GM23338 (cell line): ENCODE measurements around the gene CTNNA2. TPM values are rescaled to one million over a fixed set of nuclear protein-coding genes. Genes with fewer than 3 reads are reported as not detected.

ENCODE experiments used
- ATAC-seq: fragments of 200-7000 bp; cut with Tn5 transposase; 3 replicates; pipeline ENCODE4 v1.9.1; 2020
- DNase-seq: peaks from one replicate; pipeline ENCODE4 v3.0.0-alpha.2; 2015; ENCODE audit warnings: low spot score
- H2AFZ ChIP-seq: fragments of 200-600 bp; sonication (generic); 2 replicates; pipeline ENCODE4 v1.8.0; 2016; ENCODE audit warnings: antibody characterized with exemption, mild to moderate bottlenecking, moderate library complexity
- H3F3A ChIP-seq: fragments of 200-600 bp; sonication (generic); replicated peaks from 2 replicates; pipeline ENCODE4 v1.8.0; 2017; ENCODE audit warnings: antibody characterized with exemption, mixed run types, low read depth
- H3K27ac ChIP-seq: fragments of 200-600 bp; sonication (generic); 2 replicates; pipeline ENCODE4 v1.6.1; 2016; ENCODE audit warnings: low read depth
- H3K27me3 ChIP-seq: fragments of 200-600 bp; sonication (generic); 2 replicates; pipeline ENCODE4 v1.8.0; 2016; ENCODE audit warnings: mild to moderate bottlenecking, mixed run types, moderate library complexity; ENCODE audit not compliant: insufficient read depth
- H3K36me3 ChIP-seq: fragments of 200-600 bp; sonication (generic); 2 replicates; pipeline ENCODE4 v1.8.0; 2016; ENCODE audit warnings: mild to moderate bottlenecking; ENCODE audit not compliant: insufficient read depth
- H3K4me1 ChIP-seq: fragments of 200-600 bp; sonication (generic); 2 replicates; pipeline ENCODE4 v1.8.0; 2016; ENCODE audit warnings: mild to moderate bottlenecking, moderate library complexity; ENCODE audit not compliant: insufficient read depth
- H3K4me2 ChIP-seq: fragments of 200-600 bp; sonication (generic); 2 replicates; pipeline ENCODE4 v1.7.1; 2017; ENCODE audit warnings: mixed run types
- H3K4me3 ChIP-seq: fragments of 200-600 bp; sonication (generic); 2 replicates; pipeline ENCODE4 v1.6.1; 2016; ENCODE audit warnings: mixed run types
- H3K79me2 ChIP-seq: fragments of 200-600 bp; sonication (generic); replicated peaks from 2 replicates; pipeline ENCODE4 v1.8.0; 2017; ENCODE audit warnings: mild to moderate bottlenecking; ENCODE audit not compliant: insufficient read depth
- H3K9me2 ChIP-seq: fragments of 200-600 bp; sonication (generic); 2 replicates; pipeline ENCODE4 v1.8.0; 2017; ENCODE audit not compliant: insufficient read depth
- H4K20me1 ChIP-seq: fragments of 200-600 bp; sonication (generic); replicated peaks from 2 replicates; pipeline ENCODE4 v1.8.0; 2017; ENCODE audit warnings: mild to moderate bottlenecking; ENCODE audit not compliant: insufficient read depth
- H3K27ac Mint-ChIP-seq: 2 replicates; pipeline ENCODE4 v1.8.0; 2020; ENCODE audit warnings: inconsistent platforms, mild to moderate bottlenecking, moderate library complexity, mixed read lengths
- H3K27me3 Mint-ChIP-seq: 3 replicates; pipeline ENCODE4 v1.8.0; 2022; ENCODE audit warnings: low read depth, mild to moderate bottlenecking, moderate library complexity, mixed read lengths, inconsistent platforms; ENCODE audit not compliant: insufficient read depth, poor library complexity
- H3K36me3 Mint-ChIP-seq: 3 replicates; pipeline ENCODE4 v1.8.0; 2021; ENCODE audit warnings: low read depth, mild to moderate bottlenecking, inconsistent platforms, moderate library complexity, mixed read lengths
- H3K4me1 Mint-ChIP-seq: 3 replicates; pipeline ENCODE4 v1.8.0; 2020; ENCODE audit warnings: mild to moderate bottlenecking, inconsistent platforms, mixed read lengths
- H3K4me3 Mint-ChIP-seq: 3 replicates; pipeline ENCODE4 v1.8.0; 2021; ENCODE audit warnings: moderate library complexity, mild to moderate bottlenecking, inconsistent platforms, mixed read lengths
- H3K9me3 Mint-ChIP-seq: 3 replicates; pipeline ENCODE4 v1.8.0; 2020; ENCODE audit warnings: moderate library complexity, mild to moderate bottlenecking, inconsistent platforms, mixed read lengths
- CREB1 ChIP-seq: fragments of 250-450 bp; sonication (Bioruptor Pico); IDR thresholded peaks from 2 replicates; pipeline ENCODE4 v1.5.0; 2020; ENCODE audit warnings: low read depth, mild to moderate bottlenecking, moderate library complexity
- EZH2 ChIP-seq: fragments of 200-600 bp; sonication (generic); IDR thresholded peaks from one replicate; pipeline ENCODE4 v1.8.0; 2017; ENCODE audit warnings: antibody characterized with exemption, mild to moderate bottlenecking, low read depth; ENCODE audit not compliant: unreplicated experiment
- EZH2phosphoT487 ChIP-seq: fragments of 200-600 bp; sonication (generic); IDR thresholded peaks from one replicate; pipeline ENCODE4 v1.8.1; 2018; ENCODE audit warnings: antibody characterized with exemption; ENCODE audit not compliant: unreplicated experiment
- JUNB ChIP-seq: IDR thresholded peaks from one replicate; pipeline ENCODE4 v1.6.1; 2016; ENCODE audit warnings: antibody characterized with exemption; ENCODE audit not compliant: unreplicated experiment
- NANOG ChIP-seq: IDR thresholded peaks from 2 replicates; pipeline ENCODE4 v1.6.1; 2016; ENCODE audit warnings: antibody characterized with exemption, borderline replicate concordance
- POLR2AphosphoS5 ChIP-seq: IDR thresholded peaks from 2 replicates; pipeline ENCODE4 v1.6.1; 2016; ENCODE audit warnings: antibody characterized with exemption, low read depth
- STAT1 ChIP-seq: IDR thresholded peaks from one replicate; pipeline ENCODE4 v1.6.1; 2016; ENCODE audit warnings: antibody characterized with exemption; ENCODE audit not compliant: unreplicated experiment
- ZNF114 ChIP-seq: fragments of 250-450 bp; sonication (Bioruptor Pico); IDR thresholded peaks from 2 replicates; pipeline ENCODE4 v1.5.0; 2020; ENCODE audit warnings: mild to moderate bottlenecking, moderate library complexity
- ZNF331 ChIP-seq: fragments of 250-450 bp; sonication (Bioruptor Pico); IDR thresholded peaks from 2 replicates; pipeline ENCODE4 v1.5.0; 2020; ENCODE audit warnings: low read depth, mild to moderate bottlenecking, moderate library complexity
- ZNF462 ChIP-seq: fragments of 250-450 bp; sonication (Bioruptor Pico); IDR thresholded peaks from 2 replicates; pipeline ENCODE4 v1.5.0; 2020; ENCODE audit warnings: mild to moderate bottlenecking, moderate library complexity
- polyA plus RNA-seq: library from polyadenylated mRNA; unstranded; fragments of >200 nt; fragmentation: Nextera tagmentation; extraction: Ambion mirVana; gene quantifications from 2 replicates; pipeline ENCODE4 v1.2.1, GENCODE V29; 2016
- total RNA-seq: library from RNA; depleted of rRNA; stranded (reverse); fragments of >200 nt; shearing (Covaris generic); gene quantifications from 2 replicates; pipeline ENCODE4 v1.2.3, GENCODE V29; 2014
- TF ChIP-seq, protein P1 (sequence below): IDR thresholded peaks from 2 replicates; pipeline ENCODE4 v1.6.1; 2016; ENCODE audit warnings: antibody characterized with exemption
- TF ChIP-seq, protein P2 (sequence below), 2 experiments: fragments of 200-600 bp in 1 of 2; sonication (generic) in 1 of 2; conservative IDR thresholded peaks; 2 replicates each; pipeline versions ENCODE4 v1.5.1 to v1.6.1; 2016 to 2017; ENCODE audit warnings: antibody characterized with exemption in 2 of 2, low read depth in 2 of 2, mild to moderate bottlenecking in 2 of 2, moderate library complexity in 1 of 2
- TF ChIP-seq, protein P3 (sequence below): IDR thresholded peaks from one replicate; pipeline ENCODE4 v1.6.1; 2018; ENCODE audit warnings: antibody characterized with exemption; ENCODE audit not compliant: unreplicated experiment

Gene CTNNA2
- total and polyA plus RNA-seq, 2 experiments from 2014 or later = 6.4 to 15.6 TPM

GRCh38 chr2:79729532-79729931 is 216.7 kb downstream of the CTNNA2 start:
- no peaks in the 10 kb centered on the region for H3K27me3 ChIP-seq
- peaks cover 7% of the 10 kb centered on the region; the same call in 2 of the 3 replicates for H3K9me3 Mint-ChIP-seq
- H4K20me1 ChIP-seq = no peaks in the 10 kb centered on the region
- H3F3A ChIP-seq = no peaks in the 10 kb centered on the region
- no peak overlapping the region for H3K4me3 Mint-ChIP-seq
- H3K9me2 ChIP-seq = no peaks in the 10 kb centered on the region
- H3K79me2 ChIP-seq = no peaks in the 10 kb centered on the region
- no peak overlapping the region for H3K4me2 ChIP-seq
- no peak overlapping the region for H3K27ac Mint-ChIP-seq
- no peak overlapping the region for H2AFZ ChIP-seq
- H3K27me3 Mint-ChIP-seq = no peaks in the 10 kb centered on the region
- H3K36me3 Mint-ChIP-seq = peaks cover 2% of the 10 kb centered on the region; the same call in 2 of the 3 replicates
- 0 out of 2 replicates have a peak, but pooled peaks cover 4% of the 10 kb centered on the region for H3K4me1 ChIP-seq
- no peak overlapping the region for H3K4me3 ChIP-seq
- H3K27ac ChIP-seq = no peak overlapping the region
- peaks cover 6% of the 10 kb centered on the region for H3K4me1 Mint-ChIP-seq
- H3K36me3 ChIP-seq = no peaks in the 10 kb centered on the region
- DNase-seq (peak; percentile 28), ATAC-seq (no peak)
- no peak for TF ChIP-seq CREB1 (CRISPR knock-in tag)
- TF ChIP-seq JUNB = no peak
- TF ChIP-seq ZNF462 = no peak
- no peak for TF ChIP-seq EZH2phosphoT487
- no peak for TF ChIP-seq NANOG
- no peak for TF ChIP-seq ZNF114 (CRISPR knock-in tag)
- TF ChIP-seq EZH2 = no peak
- TF ChIP-seq ZNF331 (CRISPR knock-in tag) = no peak
- TF ChIP-seq, protein P1, sequence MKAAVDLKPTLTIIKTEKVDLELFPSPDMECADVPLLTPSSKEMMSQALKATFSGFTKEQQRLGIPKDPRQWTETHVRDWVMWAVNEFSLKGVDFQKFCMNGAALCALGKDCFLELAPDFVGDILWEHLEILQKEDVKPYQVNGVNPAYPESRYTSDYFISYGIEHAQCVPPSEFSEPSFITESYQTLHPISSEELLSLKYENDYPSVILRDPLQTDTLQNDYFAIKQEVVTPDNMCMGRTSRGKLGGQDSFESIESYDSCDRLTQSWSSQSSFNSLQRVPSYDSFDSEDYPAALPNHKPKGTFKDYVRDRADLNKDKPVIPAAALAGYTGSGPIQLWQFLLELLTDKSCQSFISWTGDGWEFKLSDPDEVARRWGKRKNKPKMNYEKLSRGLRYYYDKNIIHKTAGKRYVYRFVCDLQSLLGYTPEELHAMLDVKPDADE = no peak
- TF ChIP-seq, protein P2, sequence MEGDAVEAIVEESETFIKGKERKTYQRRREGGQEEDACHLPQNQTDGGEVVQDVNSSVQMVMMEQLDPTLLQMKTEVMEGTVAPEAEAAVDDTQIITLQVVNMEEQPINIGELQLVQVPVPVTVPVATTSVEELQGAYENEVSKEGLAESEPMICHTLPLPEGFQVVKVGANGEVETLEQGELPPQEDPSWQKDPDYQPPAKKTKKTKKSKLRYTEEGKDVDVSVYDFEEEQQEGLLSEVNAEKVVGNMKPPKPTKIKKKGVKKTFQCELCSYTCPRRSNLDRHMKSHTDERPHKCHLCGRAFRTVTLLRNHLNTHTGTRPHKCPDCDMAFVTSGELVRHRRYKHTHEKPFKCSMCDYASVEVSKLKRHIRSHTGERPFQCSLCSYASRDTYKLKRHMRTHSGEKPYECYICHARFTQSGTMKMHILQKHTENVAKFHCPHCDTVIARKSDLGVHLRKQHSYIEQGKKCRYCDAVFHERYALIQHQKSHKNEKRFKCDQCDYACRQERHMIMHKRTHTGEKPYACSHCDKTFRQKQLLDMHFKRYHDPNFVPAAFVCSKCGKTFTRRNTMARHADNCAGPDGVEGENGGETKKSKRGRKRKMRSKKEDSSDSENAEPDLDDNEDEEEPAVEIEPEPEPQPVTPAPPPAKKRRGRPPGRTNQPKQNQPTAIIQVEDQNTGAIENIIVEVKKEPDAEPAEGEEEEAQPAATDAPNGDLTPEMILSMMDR (conservative IDR thresholded peaks at IDR 0.05; ENCODE audit: low read depth in 2 of 2) = no peak
- TF ChIP-seq POLR2AphosphoS5 = no peak
- TF ChIP-seq, protein P3, sequence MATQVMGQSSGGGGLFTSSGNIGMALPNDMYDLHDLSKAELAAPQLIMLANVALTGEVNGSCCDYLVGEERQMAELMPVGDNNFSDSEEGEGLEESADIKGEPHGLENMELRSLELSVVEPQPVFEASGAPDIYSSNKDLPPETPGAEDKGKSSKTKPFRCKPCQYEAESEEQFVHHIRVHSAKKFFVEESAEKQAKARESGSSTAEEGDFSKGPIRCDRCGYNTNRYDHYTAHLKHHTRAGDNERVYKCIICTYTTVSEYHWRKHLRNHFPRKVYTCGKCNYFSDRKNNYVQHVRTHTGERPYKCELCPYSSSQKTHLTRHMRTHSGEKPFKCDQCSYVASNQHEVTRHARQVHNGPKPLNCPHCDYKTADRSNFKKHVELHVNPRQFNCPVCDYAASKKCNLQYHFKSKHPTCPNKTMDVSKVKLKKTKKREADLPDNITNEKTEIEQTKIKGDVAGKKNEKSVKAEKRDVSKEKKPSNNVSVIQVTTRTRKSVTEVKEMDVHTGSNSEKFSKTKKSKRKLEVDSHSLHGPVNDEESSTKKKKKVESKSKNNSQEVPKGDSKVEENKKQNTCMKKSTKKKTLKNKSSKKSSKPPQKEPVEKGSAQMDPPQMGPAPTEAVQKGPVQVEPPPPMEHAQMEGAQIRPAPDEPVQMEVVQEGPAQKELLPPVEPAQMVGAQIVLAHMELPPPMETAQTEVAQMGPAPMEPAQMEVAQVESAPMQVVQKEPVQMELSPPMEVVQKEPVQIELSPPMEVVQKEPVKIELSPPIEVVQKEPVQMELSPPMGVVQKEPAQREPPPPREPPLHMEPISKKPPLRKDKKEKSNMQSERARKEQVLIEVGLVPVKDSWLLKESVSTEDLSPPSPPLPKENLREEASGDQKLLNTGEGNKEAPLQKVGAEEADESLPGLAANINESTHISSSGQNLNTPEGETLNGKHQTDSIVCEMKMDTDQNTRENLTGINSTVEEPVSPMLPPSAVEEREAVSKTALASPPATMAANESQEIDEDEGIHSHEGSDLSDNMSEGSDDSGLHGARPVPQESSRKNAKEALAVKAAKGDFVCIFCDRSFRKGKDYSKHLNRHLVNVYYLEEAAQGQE = no peak
- no peak for TF ChIP-seq STAT1
